Lower lobe of right lung (tissue), 2 donors: ENCODE data around the gene HDHD3. TPM values are rescaled to one million over a fixed set of nuclear protein-coding genes. Genes with fewer than 3 reads are reported as not detected.
"Not testable (repeated sequence)": the region's sequence is repeated elsewhere in the genome, so short reads cannot be mapped to it uniquely, and the experiment has no call there.

Experiments
- ATAC-seq, 2 donors: fragments of 200-7000 bp; cut with Tn5 transposase; one replicate each; pipeline ENCODE4 v1.9.1; 2020 to 2022; ENCODE audit warnings: mild to moderate bottlenecking in 2 of 2, moderate library complexity in 2 of 2
- DNase-seq: peaks from one replicate; pipeline ENCODE4 v3.0.0-alpha.2; 2020
- H3K27ac ChIP-seq: fragments of 200-600 bp; one replicate; pipeline ENCODE4 v1.8.0; 2022
- H3K27me3 ChIP-seq: fragments of 200-600 bp; one replicate; pipeline ENCODE4 v1.8.0; 2022; ENCODE audit warnings: low read depth
- H3K36me3 ChIP-seq: fragments of 200-600 bp; one replicate; pipeline ENCODE4 v1.8.0; 2022; ENCODE audit warnings: mild to moderate bottlenecking
- H3K4me1 ChIP-seq: fragments of 200-600 bp; one replicate; pipeline ENCODE4 v1.8.0; 2022
- H3K4me3 ChIP-seq: fragments of 200-600 bp; one replicate; pipeline ENCODE4 v1.8.0; 2022; ENCODE audit warnings: mild to moderate bottlenecking
- H3K9me3 ChIP-seq: fragments of 200-600 bp; one replicate; pipeline ENCODE4 v1.8.0; 2022
- CTCF ChIP-seq: fragments of 200-600 bp; IDR thresholded peaks from one replicate; pipeline ENCODE4 v1.8.0; 2022; ENCODE audit warnings: antibody characterized with exemption, mild to moderate bottlenecking
- intact Hi-C: fragments of 100-400 bp; cut with DNase I; formaldehyde crosslinking; loops from one replicate; pipeline ENCODE4 v1.11.0; 2022
- total RNA-seq: library from RNA; stranded (reverse); fragmentation: NEBNext Ultra II Directional; extraction: Animal tissue kit (Norgen Biotek cat#: 25700); gene quantifications from one replicate; pipeline ENCODE4 v1.2.1, GENCODE V29; 2021
- donor health status: DM: no; HTN: yes; CAD: no; lungs with severe emphysema.

HDHD3 gene
- total RNA-seq, 1 donor from 2014 or later: 9.3 TPM

GRCh38 chr9:113410207-113410864 is 33.5 kb upstream of the HDHD3 start, which contains the start of the genes C9orf43 and POLE3:
C9orf43 (plus strand) TSS chr9:113410747; CDS start chr9:113413494, 2,747 bp downstream.
POLE3 (minus strand) TSS chr9:113410675; CDS start chr9:113410293, 382 bp downstream.
- Histone ChIP-seq H3K4me3 (peak within 1 kb of the TSS; percentile 87), H3K27ac (peak within 1 kb of the TSS; percentile 93), H3K9me3 (no peaks in the 10 kb centered on the region), H3K27me3 (no peaks in the 10 kb centered on the region), H3K4me1 (peaks cover 27% of the 10 kb centered on the region), H3K36me3 (peaks cover 24% of the 10 kb centered on the region)
- ATAC-seq (peak; percentile 99), DNase-seq (peak; percentile 97)
- intact Hi-C loops: no loop called here
- no peak for TF ChIP-seq CTCF

GRCh38 chr9:113409883-113410206 is 33.1 kb upstream of the HDHD3 start:
- ATAC-seq (peak in 1 of 2 donors; percentile 2), DNase-seq (no peak)
- H3K27me3 ChIP-seq: no peaks in the 10 kb centered on the region

GRCh38 chr9:113409481-113409880 is 32.7 kb upstream of the HDHD3 start:
- Histone ChIP-seq H3K4me3 (peak overlapping the region; percentile 87), H3K4me1 (peaks cover 27% of the 10 kb centered on the region), H3K27ac (peak overlapping the region; percentile 93), H3K27me3 (no peaks in the 10 kb centered on the region), H3K36me3 (peaks cover 24% of the 10 kb centered on the region), H3K9me3 (no peaks in the 10 kb centered on the region)
- intact Hi-C loops: no loop called here
- ATAC-seq (no peak), DNase-seq (no peak)
- TF ChIP-seq CTCF: no peak

More at GRCh38 chr9:113409883-113410206, 33.1 kb upstream of the HDHD3 start:
- no peaks in the 10 kb centered on the region for H3K9me3 ChIP-seq
- intact Hi-C loops: no loop called here
- H3K4me1 ChIP-seq: peaks cover 27% of the 10 kb centered on the region
- H3K27ac ChIP-seq: peak overlapping the region; percentile 93
- peak overlapping the region; percentile 87 for H3K4me3 ChIP-seq
- H3K36me3 ChIP-seq: peaks cover 24% of the 10 kb centered on the region
- TF ChIP-seq CTCF: no peak

- H3K9me3 ChIP-seq, H3K4me3 ChIP-seq, H3K27me3 ChIP-seq, intact Hi-C loops, ATAC-seq: not testable (repeated sequence)
- TF ChIP-seq CTCF: peak; percentile 69
- Histone ChIP-seq H3K4me1 (peaks cover 27% of the 10 kb centered on the region), H3K36me3 (peaks cover 24% of the 10 kb centered on the region), H3K27ac (peak overlapping the region; percentile 33)
- peak; percentile 73 for DNase-seq
Measured at GRCh38 chr9:113406873-113407511, 30.2 kb upstream of the HDHD3 start.

GRCh38 chr9:113406353-113406752 is 29.6 kb upstream of the HDHD3 start:
- H3K4me3 ChIP-seq, intact Hi-C loops, H3K27me3 ChIP-seq, H3K9me3 ChIP-seq, DNase-seq, ATAC-seq: not testable (repeated sequence)
- peak overlapping the region; percentile 33 for H3K27ac ChIP-seq
- peaks cover 23% of the 10 kb centered on the region for H3K4me1 ChIP-seq
- peaks cover 24% of the 10 kb centered on the region for H3K36me3 ChIP-seq

GRCh38 chr9:113403646-113404045 is 26.9 kb upstream of the HDHD3 start:
- ATAC-seq: no peak
- DNase-seq: no peak
- no peak for TF ChIP-seq CTCF
- peaks cover 18% of the 10 kb centered on the region for H3K36me3 ChIP-seq
- peak overlapping the region; percentile 40 for H3K27ac ChIP-seq
- peaks cover 31% of the 10 kb centered on the region for H3K4me1 ChIP-seq
- no peaks in the 10 kb centered on the region for H3K27me3 ChIP-seq
- H3K9me3 ChIP-seq: no peaks in the 10 kb centered on the region
- H3K4me3 ChIP-seq: no peak overlapping the region
- intact Hi-C loops: no loop called here
